ENCODE measurements around the gene HCK. TPM values are rescaled to one million over a fixed set of nuclear protein-coding genes. Genes with fewer than 3 reads are reported as not detected.
"Not testable (repeated sequence)": the region's sequence is repeated elsewhere in the genome, so short reads cannot be mapped to it uniquely, and the experiment has no call there.

The HCK gene
- total RNA-seq, 1 donor from 2014 or later = 0.54 TPM

DNA sequence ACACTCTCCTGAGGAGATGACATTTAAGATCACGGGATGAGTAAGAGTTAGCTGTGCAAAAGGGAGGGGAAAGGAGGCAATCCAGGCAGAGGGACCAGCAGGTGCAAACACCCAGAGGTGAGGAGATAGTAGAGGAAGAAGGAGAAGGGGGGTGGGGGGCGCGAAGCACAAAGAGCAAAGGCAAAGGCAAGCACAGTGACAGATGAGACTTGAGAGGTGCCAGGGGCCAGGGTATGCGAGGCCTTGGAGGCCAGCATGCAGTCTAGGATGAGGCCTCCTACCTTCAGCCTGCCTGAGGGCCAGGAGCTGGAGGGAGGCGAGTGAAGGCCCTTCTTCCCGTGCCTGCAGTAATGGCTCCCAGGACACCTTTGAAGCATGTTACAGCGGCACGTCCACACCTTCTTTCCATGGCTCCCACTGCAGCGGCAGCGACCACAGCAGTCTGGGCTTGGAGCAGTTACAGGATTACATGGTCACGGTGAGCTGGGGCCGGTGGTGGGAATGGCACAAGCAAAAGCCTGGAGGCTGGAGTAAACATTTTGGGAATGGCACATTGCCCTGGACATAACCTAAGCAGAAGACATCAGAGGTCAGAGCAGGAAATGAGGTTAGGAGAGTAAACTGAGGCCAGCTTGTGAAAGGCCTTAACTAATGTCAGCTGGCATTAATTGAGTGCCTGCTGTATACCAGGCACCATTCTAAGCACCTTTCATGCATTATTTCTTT, 23.2 kb upstream of the HCK start:
- Mint-ChIP-seq H3K27me3 (ENCODE audit: unreplicated experiment) (peaks cover 5% of the 10 kb centered on the region), H3K4me1 (ENCODE audit: unreplicated experiment) (peaks cover 11% of the 10 kb centered on the region), H3K27ac (ENCODE audit: unreplicated experiment) (no peak overlapping the region), H3K36me3 (ENCODE audit: low read depth, unreplicated experiment) (peaks cover 16% of the 10 kb centered on the region), H3K9me3 (ENCODE audit: unreplicated experiment) (no peaks in the 10 kb centered on the region), H3K4me3 (ENCODE audit: unreplicated experiment) (no peak overlapping the region)
- TF ChIP-seq, protein P1, sequence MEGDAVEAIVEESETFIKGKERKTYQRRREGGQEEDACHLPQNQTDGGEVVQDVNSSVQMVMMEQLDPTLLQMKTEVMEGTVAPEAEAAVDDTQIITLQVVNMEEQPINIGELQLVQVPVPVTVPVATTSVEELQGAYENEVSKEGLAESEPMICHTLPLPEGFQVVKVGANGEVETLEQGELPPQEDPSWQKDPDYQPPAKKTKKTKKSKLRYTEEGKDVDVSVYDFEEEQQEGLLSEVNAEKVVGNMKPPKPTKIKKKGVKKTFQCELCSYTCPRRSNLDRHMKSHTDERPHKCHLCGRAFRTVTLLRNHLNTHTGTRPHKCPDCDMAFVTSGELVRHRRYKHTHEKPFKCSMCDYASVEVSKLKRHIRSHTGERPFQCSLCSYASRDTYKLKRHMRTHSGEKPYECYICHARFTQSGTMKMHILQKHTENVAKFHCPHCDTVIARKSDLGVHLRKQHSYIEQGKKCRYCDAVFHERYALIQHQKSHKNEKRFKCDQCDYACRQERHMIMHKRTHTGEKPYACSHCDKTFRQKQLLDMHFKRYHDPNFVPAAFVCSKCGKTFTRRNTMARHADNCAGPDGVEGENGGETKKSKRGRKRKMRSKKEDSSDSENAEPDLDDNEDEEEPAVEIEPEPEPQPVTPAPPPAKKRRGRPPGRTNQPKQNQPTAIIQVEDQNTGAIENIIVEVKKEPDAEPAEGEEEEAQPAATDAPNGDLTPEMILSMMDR (IDR thresholded peaks at IDR 0.05; ENCODE audit: unreplicated experiment) = no peak
- no peak for DNase-seq (ENCODE audit: low spot score)

DNA sequence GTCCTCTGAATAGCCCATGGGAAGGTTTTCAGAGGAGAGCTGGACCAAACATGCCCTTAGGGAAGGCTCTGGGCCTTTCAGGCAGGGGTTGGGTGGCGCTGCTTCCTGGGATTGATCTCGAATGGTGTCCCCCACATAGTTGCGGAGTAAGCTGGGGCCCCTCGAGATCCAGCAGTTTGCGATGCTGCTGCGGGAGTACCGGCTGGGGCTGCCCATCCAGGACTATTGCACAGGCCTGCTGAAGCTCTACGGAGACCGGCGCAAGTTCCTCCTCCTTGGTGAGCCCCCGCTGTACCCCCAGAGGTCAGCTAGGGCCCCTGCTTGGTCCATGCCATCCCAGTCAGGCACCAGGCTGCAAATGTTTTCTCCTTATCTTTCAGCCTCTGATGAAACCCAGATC, 22.5 kb upstream of the HCK start:
- no peak for DNase-seq (ENCODE audit: low spot score)
- Mint-ChIP-seq H3K9me3 (ENCODE audit: unreplicated experiment) (no peaks in the 10 kb centered on the region), H3K4me3 (ENCODE audit: unreplicated experiment) (no peak overlapping the region), H3K27me3 (ENCODE audit: unreplicated experiment) (peaks cover 5% of the 10 kb centered on the region), H3K36me3 (ENCODE audit: low read depth, unreplicated experiment) (peaks cover 16% of the 10 kb centered on the region), H3K4me1 (ENCODE audit: unreplicated experiment) (peaks cover 11% of the 10 kb centered on the region), H3K27ac (ENCODE audit: unreplicated experiment) (no peak overlapping the region)
- TF ChIP-seq, protein P1 (IDR thresholded peaks at IDR 0.05; ENCODE audit: unreplicated experiment) = no peak

DNA sequence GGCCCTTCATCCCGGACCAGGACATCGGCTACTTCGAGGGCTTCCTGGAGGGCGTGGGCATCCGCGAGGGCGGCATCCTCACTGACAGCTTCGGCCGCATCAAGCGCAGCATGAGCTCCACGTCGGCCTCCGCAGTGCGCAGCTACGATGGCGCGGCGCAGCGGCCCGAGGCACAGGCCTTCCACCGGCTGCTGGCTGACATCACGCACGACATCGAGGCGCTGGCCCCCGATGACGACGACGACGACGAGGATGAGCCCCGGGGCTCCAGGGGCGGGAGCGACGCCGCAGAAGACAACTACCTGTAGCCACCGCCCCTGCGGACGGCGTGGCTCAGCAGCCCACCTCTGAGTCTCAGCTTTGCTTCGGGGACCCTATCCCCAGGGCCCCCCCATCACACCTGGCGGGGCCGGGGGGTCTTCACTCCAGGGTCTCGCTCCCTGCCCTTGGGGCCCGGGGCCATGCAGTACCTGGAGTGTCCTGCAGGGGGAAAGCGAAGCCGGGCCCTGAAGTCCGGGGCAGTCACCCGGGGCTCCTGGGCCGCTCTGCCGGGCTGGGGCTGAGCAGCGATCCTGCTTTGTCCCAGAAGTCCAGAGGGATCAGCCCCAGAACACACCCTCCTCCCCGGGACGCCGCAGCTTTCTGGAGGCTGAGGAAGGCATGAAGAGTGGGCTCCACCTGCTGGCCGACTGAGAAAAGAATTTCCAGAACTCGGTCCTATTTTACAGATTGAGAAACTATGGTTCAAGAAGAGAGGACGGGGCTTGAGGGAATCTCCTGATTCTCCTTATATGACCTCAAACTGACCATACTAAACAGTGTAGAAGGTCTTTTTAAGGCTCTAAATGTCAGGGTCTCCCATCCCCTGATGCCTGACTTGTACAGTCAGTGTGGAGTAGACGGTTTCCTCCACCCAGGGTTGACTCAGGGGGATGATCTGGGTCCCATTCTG, 20.8 kb upstream of the HCK start:
- H3K27ac Mint-ChIP-seq (ENCODE audit: unreplicated experiment) = no peak overlapping the region
- peak; percentile 83 for DNase-seq (ENCODE audit: low spot score)
- H3K4me1 Mint-ChIP-seq (ENCODE audit: unreplicated experiment) = peaks cover 11% of the 10 kb centered on the region
- H3K36me3 Mint-ChIP-seq (ENCODE audit: low read depth, unreplicated experiment) = peaks cover 16% of the 10 kb centered on the region
- TF ChIP-seq, protein P1 (IDR thresholded peaks at IDR 0.05; ENCODE audit: unreplicated experiment) = peak; percentile 100
- H3K4me3 Mint-ChIP-seq (ENCODE audit: unreplicated experiment) = no peak overlapping the region
- no peaks in the 10 kb centered on the region for H3K9me3 Mint-ChIP-seq (ENCODE audit: unreplicated experiment)
- H3K27me3 Mint-ChIP-seq (ENCODE audit: unreplicated experiment) = peaks cover 5% of the 10 kb centered on the region

DNA sequence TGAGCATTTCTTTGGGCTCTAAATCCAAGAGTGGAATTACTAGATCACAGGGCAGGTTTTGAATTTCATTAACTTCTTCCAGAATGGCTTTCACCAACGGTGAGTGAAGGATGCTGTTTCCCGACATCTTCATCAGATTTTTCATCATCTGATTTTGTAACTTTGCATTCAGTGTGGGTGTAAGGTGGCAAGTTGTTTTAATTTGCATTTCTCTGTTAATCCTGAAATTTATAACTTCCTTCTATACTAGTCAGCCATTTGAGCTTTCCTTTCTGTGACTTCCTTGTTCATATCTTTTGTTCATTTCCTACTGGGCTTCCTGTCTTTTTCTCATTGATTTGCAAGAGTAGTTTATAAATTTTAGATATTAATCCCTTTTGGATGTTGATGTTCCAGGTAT, 18.7 kb upstream of the HCK start:
- peaks cover 11% of the 10 kb centered on the region for H3K4me1 Mint-ChIP-seq (ENCODE audit: unreplicated experiment)
- H3K27ac Mint-ChIP-seq (ENCODE audit: unreplicated experiment) = no peak overlapping the region
- H3K4me3 Mint-ChIP-seq (ENCODE audit: unreplicated experiment) = no peak overlapping the region
- peaks cover 10% of the 10 kb centered on the region for H3K36me3 Mint-ChIP-seq (ENCODE audit: low read depth, unreplicated experiment)
- H3K27me3 Mint-ChIP-seq (ENCODE audit: unreplicated experiment) = peaks cover 5% of the 10 kb centered on the region
- DNase-seq (ENCODE audit: low spot score) = no peak
- no peaks in the 10 kb centered on the region for H3K9me3 Mint-ChIP-seq (ENCODE audit: unreplicated experiment)
- TF ChIP-seq, protein P1 (IDR thresholded peaks at IDR 0.05; ENCODE audit: unreplicated experiment) = no peak

DNA sequence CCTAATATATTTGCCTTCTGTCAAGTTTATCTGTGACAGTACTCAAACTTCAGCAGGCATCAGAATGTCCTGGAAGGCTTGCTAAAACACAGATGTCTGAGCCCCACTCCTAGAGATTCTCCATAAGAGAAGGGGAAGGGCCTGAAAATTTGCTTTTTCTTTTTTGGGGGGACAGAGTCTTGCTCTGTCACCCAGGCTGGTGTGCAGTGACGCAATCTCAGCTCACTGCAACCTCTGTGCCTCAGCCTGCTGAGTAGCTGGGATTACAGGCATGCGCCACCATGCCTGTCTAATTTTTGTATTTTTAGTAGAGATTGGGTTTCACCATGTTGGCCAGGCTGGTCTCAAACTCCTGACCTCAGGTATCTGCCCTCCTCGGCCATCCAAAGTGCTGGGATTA, 18.3 kb upstream of the HCK start:
- peaks cover 11% of the 10 kb centered on the region for H3K4me1 Mint-ChIP-seq (ENCODE audit: unreplicated experiment)
- H3K27me3 Mint-ChIP-seq (ENCODE audit: unreplicated experiment); H3K27ac Mint-ChIP-seq (ENCODE audit: unreplicated experiment); H3K9me3 Mint-ChIP-seq (ENCODE audit: unreplicated experiment); H3K4me3 Mint-ChIP-seq (ENCODE audit: unreplicated experiment); H3K36me3 Mint-ChIP-seq (ENCODE audit: low read depth, unreplicated experiment); DNase-seq (ENCODE audit: low spot score): not testable (repeated sequence)
